IMR-90 (cell line): ENCODE measurements around the gene ZSCAN29. TPM values are rescaled to one million over a fixed set of nuclear protein-coding genes. Genes with fewer than 3 reads are reported as not detected.

ENCODE experiments used
- ATAC-seq: fragments of 200-7000 bp; cut with Tn5 transposase; 2 replicates; pipeline ENCODE4 v1.9.1; 2020; ENCODE audit warnings: low read depth, mild to moderate bottlenecking, moderate library complexity
- BruUV-seq: library from RNA; stranded (reverse); fragments of 400-500 nt; replicated peaks from 2 replicates; lab custom pipeline; 2021; lab: Mats Ljungman, UMichigan
- CTCF ChIA-PET: fragments of 300-600 bp; formaldehyde crosslinking; extraction: SDS; loops from one replicate; lab custom pipeline; 2021; ENCODE audit warnings: antibody characterized with exemption; lab: Yijun Ruan, JAX
- POLR2A ChIA-PET: fragments of 300-600 bp; sonication (Branson Sonifier 250); formaldehyde crosslinking; loops from one replicate; lab custom pipeline; 2022; ENCODE audit warnings: antibody characterized with exemption; ENCODE audit not compliant: unreplicated experiment; lab: Charles Lee
- DNase-seq: peaks from one replicate; pipeline ENCODE4 v3.0.0; 2013
- H2AFZ ChIP-seq: replicated peaks from 2 replicates; pipeline ENCODE3; 2013; ENCODE audit warnings: low read length, mild to moderate bottlenecking; ENCODE audit not compliant: poor library complexity
- H2AK5ac ChIP-seq: 2 replicates; pipeline ENCODE4 v1.6.1; 2013; ENCODE audit warnings: low read depth, low read length, inconsistent platforms
- H2AK9ac ChIP-seq: replicated peaks from 2 replicates; pipeline ENCODE3; 2013; ENCODE audit warnings: mild to moderate bottlenecking, low read depth, low read length, moderate library complexity; ENCODE audit not compliant: poor library complexity
- H2BK120ac ChIP-seq: 2 replicates; pipeline ENCODE4 v1.6.1; 2013; ENCODE audit warnings: low read depth, low read length, inconsistent platforms
- H2BK15ac ChIP-seq: 3 replicates; pipeline ENCODE4 v1.6.1; 2013; ENCODE audit warnings: low read depth, low read length, inconsistent platforms
- H2BK20ac ChIP-seq: 2 replicates; pipeline ENCODE4 v1.6.1; 2013; ENCODE audit warnings: low read depth, mild to moderate bottlenecking, inconsistent platforms, low read length, moderate library complexity
- H2BK5ac ChIP-seq: 2 replicates; pipeline ENCODE4 v1.6.1; 2013; ENCODE audit warnings: mild to moderate bottlenecking, low read depth, low read length, inconsistent platforms; ENCODE audit not compliant: poor library complexity, severe bottlenecking
- H3K14ac ChIP-seq: replicated peaks from 2 replicates; pipeline ENCODE4 v1.6.1; 2013; ENCODE audit warnings: low read depth, low read length, inconsistent platforms
- H3K18ac ChIP-seq: 2 replicates; pipeline ENCODE4 v1.6.1; 2013; ENCODE audit warnings: low read depth, low read length, control low read depth
- H3K23ac ChIP-seq: 2 replicates; pipeline ENCODE4 v1.6.1; 2013; ENCODE audit warnings: low read depth, low read length, inconsistent platforms
- H3K27ac ChIP-seq: 2 replicates; pipeline ENCODE4 v1.5.1; 2013; ENCODE audit warnings: mild to moderate bottlenecking, control low read depth, low read length; ENCODE audit not compliant: insufficient read depth
- H3K27me3 ChIP-seq: 2 replicates; pipeline ENCODE4 v1.6.1; 2013; ENCODE audit warnings: low read length; ENCODE audit not compliant: control insufficient read depth, insufficient read depth
- H3K36me3 ChIP-seq: 2 replicates; pipeline ENCODE4 v1.6.1; 2013; ENCODE audit warnings: low read length, mixed read lengths; ENCODE audit not compliant: control insufficient read depth, insufficient read depth
- H3K4ac ChIP-seq: 2 replicates; pipeline ENCODE4 v1.6.1; 2013; ENCODE audit warnings: low read depth, low read length, inconsistent platforms
- H3K4me1 ChIP-seq: 2 replicates; pipeline ENCODE4 v1.6.1; 2013; ENCODE audit warnings: low read length, mixed read lengths; ENCODE audit not compliant: control insufficient read depth, insufficient read depth
- H3K4me2 ChIP-seq: 2 replicates; pipeline ENCODE4 v1.6.1; 2013; ENCODE audit warnings: low read depth, mild to moderate bottlenecking, control low read depth, low read length, moderate library complexity
- H3K4me3 ChIP-seq: 2 replicates; pipeline ENCODE4 v1.5.1; 2013; ENCODE audit warnings: low read depth, mild to moderate bottlenecking, control low read depth, low read length, moderate library complexity; ENCODE audit not compliant: insufficient read depth
- H3K56ac ChIP-seq: 2 replicates; pipeline ENCODE4 v1.6.1; 2013; ENCODE audit warnings: low read length, inconsistent platforms; ENCODE audit not compliant: insufficient read depth; ENCODE audit errors: extremely low read depth
- H3K79me1 ChIP-seq, 2 experiments: 2 replicates each; pipeline ENCODE4 v1.6.1; 2013; ENCODE audit warnings: low read length in 2 of 2, inconsistent platforms in 1 of 2, low read depth in 1 of 2
- H3K9ac ChIP-seq: 2 replicates; pipeline ENCODE4 v1.6.1; 2013; ENCODE audit warnings: low read depth, low read length, control low read depth
- H3K9me1 ChIP-seq: 2 replicates; pipeline ENCODE4 v1.6.1; 2013; ENCODE audit warnings: low read length, inconsistent platforms; ENCODE audit not compliant: insufficient read depth
- H3K9me3 ChIP-seq: 2 replicates; pipeline ENCODE4 v1.6.1; 2013; ENCODE audit warnings: low read length; ENCODE audit not compliant: control insufficient read depth, insufficient read depth
- H4K20me1 ChIP-seq: 2 replicates; pipeline ENCODE4 v1.6.1; 2013; ENCODE audit warnings: low read length, inconsistent platforms; ENCODE audit not compliant: insufficient read depth
- H4K5ac ChIP-seq: 2 replicates; pipeline ENCODE4 v1.6.1; 2013; ENCODE audit warnings: mild to moderate bottlenecking, low read depth, low read length, control low read depth
- H4K8ac ChIP-seq, 2 experiments: 2 replicates each; pipeline ENCODE4 v1.6.1; 2013; ENCODE audit warnings: low read depth in 2 of 2, low read length in 2 of 2, control low read depth in 1 of 2, inconsistent platforms in 1 of 2
- H4K91ac ChIP-seq: 2 replicates; pipeline ENCODE4 v1.6.1; 2013; ENCODE audit warnings: low read depth, low read length, inconsistent platforms; ENCODE audit not compliant: insufficient read depth
- CHD1 ChIP-seq: IDR thresholded peaks from 2 replicates; pipeline ENCODE4 v1.6.1; 2012; ENCODE audit warnings: low read depth, low read length, improper control_type of control experiment
- MAZ ChIP-seq: IDR thresholded peaks from 2 replicates; pipeline ENCODE4 v1.6.1; 2012; ENCODE audit warnings: low read depth, mild to moderate bottlenecking, low read length, improper control_type of control experiment, moderate library complexity, borderline replicate concordance
- MXI1 ChIP-seq: IDR thresholded peaks from 2 replicates; pipeline ENCODE4 v1.6.1; 2012; ENCODE audit warnings: low read depth, mild to moderate bottlenecking, low read length, moderate library complexity, borderline replicate concordance
- NFE2L2 ChIP-seq: fragments of 150-350 bp; IDR thresholded peaks from 2 replicates; pipeline ENCODE4 v1.6.1; 2016; ENCODE audit warnings: low read depth, mild to moderate bottlenecking, low read length
- RAD21 ChIP-seq: IDR thresholded peaks from 2 replicates; pipeline ENCODE4 v1.6.1; 2012; ENCODE audit warnings: low read length, improper control_type of control experiment
- RCOR1 ChIP-seq: IDR thresholded peaks from 2 replicates; pipeline ENCODE4 v1.6.1; 2012; ENCODE audit warnings: mild to moderate bottlenecking, low read length, improper control_type of control experiment; ENCODE audit not compliant: insufficient replicate concordance
- WGBS, 2 experiments: methylation state at CpG; one replicate each; pipeline versions ENCODE4 v1.1.5 to v1.1.7; 2013; ENCODE audit warnings: missing lambda C conversion rate in 2 of 2; ENCODE audit not compliant: insufficient read length in 1 of 2; ENCODE audit errors: extremely low coverage in 2 of 2; 5-methylcytosine and 5-hydroxymethylcytosine counted together
- dilution Hi-C: fragments of 300-500 bp; cut with HindIII; formaldehyde crosslinking; loops from one replicate; pipeline ENCODE4 v1.14.3; 2018; ENCODE audit warnings: low sequenced_read_pairs; ENCODE audit not compliant: unreplicated experiment
- in situ Hi-C: fragments of 300-500 bp; cut with MboI; formaldehyde crosslinking; loops from 3 replicates; pipeline ENCODE4 v1.14.3; 2019; ENCODE audit warnings: low sequenced_read_pairs, inconsistent platforms, mixed read lengths
- intact Hi-C: fragments of 100-400 bp; cut with micrococcal nuclease; formaldehyde crosslinking; loops from 2 replicates; pipeline ENCODE4 v1.10.0; 2022
- polyA plus RNA-seq, 3 experiments: library from polyadenylated mRNA; depleted of rRNA; stranded (reverse); fragments of >200 nt; gene quantifications; 2 replicates each; pipeline ENCODE4 v1.2.3, GENCODE V29; 2012; ENCODE audit warnings: low replicate concordance in 1 of 3
- total RNA-seq: library from RNA; depleted of rRNA; stranded (reverse); fragments of >200 nt; gene quantifications from 2 replicates; pipeline ENCODE4 v1.2.3, GENCODE V29; 2012
- TF ChIP-seq, protein P1 (sequence below): conservative IDR thresholded peaks from 2 replicates; pipeline ENCODE4 v1.5.1; 2012; ENCODE audit warnings: mild to moderate bottlenecking, low read depth, low read length, improper control_type of control experiment

Gene ZSCAN29
- total and polyA plus RNA-seq, 2 of the 4 experiments (the other 2 are of a cell fraction) = 6.8 to 8.6 TPM

DNA sequence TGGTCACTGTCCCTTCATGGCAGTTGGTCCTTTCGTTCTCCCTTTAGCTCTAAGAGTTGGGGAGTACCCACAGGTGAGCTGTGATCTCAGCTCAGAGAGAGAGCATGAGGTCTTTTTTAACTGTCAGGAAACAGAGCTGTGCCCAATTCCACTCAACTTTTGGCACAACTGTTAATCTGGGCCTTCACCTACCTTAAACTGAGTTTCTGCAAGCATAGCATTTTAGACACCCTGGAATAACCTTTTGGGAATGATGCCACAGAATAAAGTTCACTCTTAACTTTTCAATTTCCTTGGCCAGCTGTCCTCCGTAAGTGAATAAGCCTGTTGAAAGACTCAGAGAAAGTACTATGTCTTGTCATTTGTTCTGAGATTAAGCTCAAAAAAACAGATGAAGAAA, 36.0 kb upstream of the ZSCAN29 start:
- Histone ChIP-seq H4K8ac (no peak overlapping the region), H3K4me2 (no peak overlapping the region), H3K27me3 (no peaks in the 10 kb centered on the region), H2BK5ac (no peak overlapping the region), H3K27ac (no peak overlapping the region), H2AK9ac (no peak overlapping the region), H4K5ac (no peak overlapping the region), H3K56ac (no peak overlapping the region), H2AFZ (no peak overlapping the region), H3K4me3 (no peak overlapping the region), H2BK20ac (no peak overlapping the region), H3K79me1 (peaks cover 1 to 4% of the 10 kb centered on the region in 2 experiments; a peak in 3 of 4 replicates), H2BK15ac (no peak overlapping the region), H3K23ac (no peak overlapping the region), H3K9ac (no peak overlapping the region), H3K4me1 (no peaks in the 10 kb centered on the region), H2BK120ac (no peak overlapping the region), H3K4ac (no peak overlapping the region), H2AK5ac (no peak overlapping the region), H3K18ac (no peak overlapping the region), H4K20me1 (no peaks in the 10 kb centered on the region; the same call in 1 of the 2 replicates), H3K9me3 (no peaks in the 10 kb centered on the region), H4K91ac (no peak overlapping the region), H3K36me3 (peaks cover 52% of the 10 kb centered on the region), H3K14ac (no peak overlapping the region), H3K9me1 (peaks cover 2% of the 10 kb centered on the region; the same call in 1 of the 2 replicates)
- ChIA-PET CTCF (no interaction called here), POLR2A (no interaction called here)
- in situ Hi-C loops (no loop called here), intact Hi-C loops (no loop called here), dilution Hi-C loops (no loop called here)
- TF ChIP-seq RAD21 (no peak), CHD1 (no peak), MXI1 (no peak), RCOR1 (no peak), MAZ (no peak), NFE2L2 (no peak)
- TF ChIP-seq, protein P1, sequence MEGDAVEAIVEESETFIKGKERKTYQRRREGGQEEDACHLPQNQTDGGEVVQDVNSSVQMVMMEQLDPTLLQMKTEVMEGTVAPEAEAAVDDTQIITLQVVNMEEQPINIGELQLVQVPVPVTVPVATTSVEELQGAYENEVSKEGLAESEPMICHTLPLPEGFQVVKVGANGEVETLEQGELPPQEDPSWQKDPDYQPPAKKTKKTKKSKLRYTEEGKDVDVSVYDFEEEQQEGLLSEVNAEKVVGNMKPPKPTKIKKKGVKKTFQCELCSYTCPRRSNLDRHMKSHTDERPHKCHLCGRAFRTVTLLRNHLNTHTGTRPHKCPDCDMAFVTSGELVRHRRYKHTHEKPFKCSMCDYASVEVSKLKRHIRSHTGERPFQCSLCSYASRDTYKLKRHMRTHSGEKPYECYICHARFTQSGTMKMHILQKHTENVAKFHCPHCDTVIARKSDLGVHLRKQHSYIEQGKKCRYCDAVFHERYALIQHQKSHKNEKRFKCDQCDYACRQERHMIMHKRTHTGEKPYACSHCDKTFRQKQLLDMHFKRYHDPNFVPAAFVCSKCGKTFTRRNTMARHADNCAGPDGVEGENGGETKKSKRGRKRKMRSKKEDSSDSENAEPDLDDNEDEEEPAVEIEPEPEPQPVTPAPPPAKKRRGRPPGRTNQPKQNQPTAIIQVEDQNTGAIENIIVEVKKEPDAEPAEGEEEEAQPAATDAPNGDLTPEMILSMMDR = no peak
- ATAC-seq (no peak), DNase-seq (no peak)
- no CpG with 5 or more reads among the region's 2 CpGs for WGBS, 2 experiments
- BruUV-seq = no TSS peak
